ENCODE results near the gene USP51.
"Not testable (repeated sequence)": the region's sequence is repeated elsewhere in the genome, so short reads cannot be mapped to it uniquely, and the experiment has no call there.

Gene USP51

DNA sequence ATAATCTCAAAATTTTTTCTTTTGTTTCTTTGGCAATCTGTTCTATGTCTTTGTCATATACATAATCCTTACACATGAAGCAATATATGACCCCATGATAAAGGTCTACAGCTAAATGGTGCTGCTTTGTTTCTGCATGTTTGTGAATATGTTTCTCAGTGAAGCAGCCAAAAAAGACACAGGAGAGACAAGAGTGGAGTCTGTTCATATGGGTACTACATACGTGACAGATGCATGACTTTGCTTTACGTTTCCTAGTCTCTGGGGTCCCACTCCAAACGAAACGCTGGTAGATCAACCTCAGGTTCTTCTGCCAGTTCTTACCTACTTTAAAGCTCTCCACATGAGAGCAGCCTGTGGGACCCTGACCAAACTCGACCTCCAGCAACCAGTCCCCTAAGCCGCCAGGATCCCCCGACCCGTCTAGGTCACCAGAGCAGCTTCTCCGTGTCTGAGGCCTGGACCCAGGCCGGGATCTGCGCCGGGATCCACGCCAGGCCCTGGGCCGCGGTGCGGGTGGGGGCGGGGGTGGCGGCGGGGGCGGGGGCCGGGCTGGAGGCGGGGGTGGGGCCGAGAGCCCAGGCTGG is 1.5 kb downstream of the USP51 start:
- H3K36me3 Mint-ChIP-seq (ENCODE audit: low read depth), result peaks cover 14% of the 10 kb centered on the region

DNA sequence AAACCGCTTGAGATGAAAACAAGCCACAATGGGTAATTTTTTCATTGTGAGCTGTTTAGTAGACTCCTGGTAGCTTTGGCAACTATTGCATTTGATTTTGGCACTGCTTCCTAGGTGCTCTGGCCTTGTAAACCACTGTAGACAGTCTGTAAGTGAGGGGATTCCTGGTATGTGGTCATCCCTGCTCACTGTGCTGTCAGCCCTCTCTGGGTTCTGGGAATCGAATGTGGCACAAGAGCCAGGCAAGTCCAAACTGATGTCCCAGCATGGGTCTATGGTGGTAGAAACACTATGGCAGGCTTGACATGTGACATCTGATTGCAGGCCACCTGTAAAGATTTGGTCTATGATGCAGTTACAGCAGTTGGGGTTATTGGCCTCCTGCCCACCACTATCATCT is 2.5 kb downstream of the USP51 start:
- intact Hi-C loops (cut with micrococcal nuclease), result no loop called here
- peaks cover 14% of the 10 kb centered on the region for H3K36me3 Mint-ChIP-seq (ENCODE audit: low read depth)
- peaks cover 15% of the 10 kb centered on the region for H3K4me1 Mint-ChIP-seq (ENCODE audit: low read depth)
- H3K27me3 Mint-ChIP-seq, result peaks cover 2% of the 10 kb centered on the region
- H3K9me3 Mint-ChIP-seq, result no peaks in the 10 kb centered on the region
- H3K4me3 Mint-ChIP-seq, result no peak overlapping the region
- no peak overlapping the region for H3K27ac Mint-ChIP-seq

More for the DNA sequence above, 1.5 kb downstream of the USP51 start:
- peaks cover 2% of the 10 kb centered on the region for H3K27me3 Mint-ChIP-seq
- peak overlapping the region; percentile 95 for H3K4me3 Mint-ChIP-seq
- peak overlapping the region; percentile 99 for H3K27ac Mint-ChIP-seq
- H3K9me3 Mint-ChIP-seq, result no peaks in the 10 kb centered on the region
- intact Hi-C loops (cut with micrococcal nuclease), result no loop called here
- H3K4me1 Mint-ChIP-seq (ENCODE audit: low read depth), result peaks cover 14% of the 10 kb centered on the region

- Mint-ChIP-seq H3K9me3 (no peaks in the 10 kb centered on the region), H3K4me3 (no peak overlapping the region), H3K36me3 (ENCODE audit: low read depth) (peaks cover 14% of the 10 kb centered on the region), H3K27ac (no peak overlapping the region), H3K27me3 (peaks cover 2% of the 10 kb centered on the region), H3K4me1 (ENCODE audit: low read depth) (peaks cover 19% of the 10 kb centered on the region)
- intact Hi-C loops (cut with micrococcal nuclease), result no loop called here
Observed at GRCh38 chrX:55486736-55487135, 2.9 kb downstream of the USP51 start.

DNA sequence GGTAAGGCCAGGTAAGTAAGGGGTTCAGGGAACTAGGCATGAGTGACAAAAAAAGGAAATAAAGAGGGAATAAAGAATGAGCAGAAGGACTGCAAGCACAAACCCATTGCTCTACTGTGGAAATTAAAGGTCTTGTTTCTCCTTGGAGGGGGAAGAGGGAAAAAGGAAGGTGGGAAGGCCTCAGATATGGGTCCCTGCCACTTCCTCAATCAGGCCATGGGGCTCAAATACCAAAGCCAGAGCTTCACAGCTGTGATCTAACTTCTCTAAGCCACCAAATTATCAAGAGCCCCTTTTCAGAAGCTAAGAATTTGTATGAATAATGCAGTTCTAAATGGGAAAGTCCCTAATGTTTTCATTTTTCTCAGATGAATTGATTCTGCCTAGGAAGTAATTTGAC is 4.7 kb downstream of the USP51 start:
- no peak overlapping the region for H3K27ac Mint-ChIP-seq
- H3K9me3 Mint-ChIP-seq, result no peaks in the 10 kb centered on the region
- peaks cover 14% of the 10 kb centered on the region for H3K36me3 Mint-ChIP-seq (ENCODE audit: low read depth)
- peaks cover 2% of the 10 kb centered on the region for H3K27me3 Mint-ChIP-seq
- intact Hi-C loops (cut with micrococcal nuclease), result no loop called here
- peaks cover 18% of the 10 kb centered on the region for H3K4me1 Mint-ChIP-seq (ENCODE audit: low read depth)
- no peak overlapping the region for H3K4me3 Mint-ChIP-seq

GRCh38 chrX:55480390-55481062 is 9.1 kb downstream of the USP51 start:
- H3K4me1 Mint-ChIP-seq (ENCODE audit: low read depth), result peaks cover 11% of the 10 kb centered on the region
- H3K9me3 Mint-ChIP-seq, result no peaks in the 10 kb centered on the region
- no peaks in the 10 kb centered on the region for H3K36me3 Mint-ChIP-seq (ENCODE audit: low read depth)
- no peaks in the 10 kb centered on the region for H3K27me3 Mint-ChIP-seq
- intact Hi-C loops (cut with micrococcal nuclease), result no loop called here
- H3K4me3 Mint-ChIP-seq, result no peak overlapping the region
- no peak overlapping the region for H3K27ac Mint-ChIP-seq

DNA sequence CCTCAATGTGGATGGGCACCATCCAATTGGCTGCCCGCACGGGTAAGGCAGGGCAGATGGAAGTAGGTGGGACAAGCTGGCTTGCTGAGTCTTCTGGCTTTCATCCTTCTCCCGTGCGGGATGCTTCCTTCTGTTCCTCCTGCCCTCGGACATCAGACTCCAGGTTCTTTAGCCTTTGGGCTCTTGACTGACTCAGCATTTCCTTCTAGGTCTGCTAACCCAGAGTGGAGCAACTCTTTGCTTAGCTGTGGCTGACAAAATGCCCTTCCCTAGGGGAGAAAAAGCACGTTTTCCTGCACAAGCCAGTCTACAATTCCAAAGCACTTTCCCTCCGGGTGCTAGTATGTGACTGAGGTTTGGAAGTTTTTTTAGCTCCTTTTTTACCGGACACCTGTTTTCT is 9.7 kb downstream of the USP51 start:
- H3K27me3 Mint-ChIP-seq; H3K27ac Mint-ChIP-seq; H3K36me3 Mint-ChIP-seq (ENCODE audit: low read depth); H3K9me3 Mint-ChIP-seq; intact Hi-C loops (cut with micrococcal nuclease); H3K4me3 Mint-ChIP-seq: not testable (repeated sequence)
- peaks cover 10% of the 10 kb centered on the region for H3K4me1 Mint-ChIP-seq (ENCODE audit: low read depth)

- H3K4me1 Mint-ChIP-seq (ENCODE audit: low read depth); H3K27me3 Mint-ChIP-seq; H3K4me3 Mint-ChIP-seq; H3K36me3 Mint-ChIP-seq (ENCODE audit: low read depth); H3K9me3 Mint-ChIP-seq; H3K27ac Mint-ChIP-seq; intact Hi-C loops (cut with micrococcal nuclease): not testable (repeated sequence)
Observed at GRCh38 chrX:55465791-55466190, 23.9 kb downstream of the USP51 start.

GRCh38 chrX:55465108-55465507 is 24.5 kb downstream of the USP51 start:
- intact Hi-C loops (cut with micrococcal nuclease); H3K4me1 Mint-ChIP-seq (ENCODE audit: low read depth); H3K27me3 Mint-ChIP-seq; H3K27ac Mint-ChIP-seq; H3K4me3 Mint-ChIP-seq; H3K9me3 Mint-ChIP-seq; H3K36me3 Mint-ChIP-seq (ENCODE audit: low read depth): not testable (repeated sequence)

DNA sequence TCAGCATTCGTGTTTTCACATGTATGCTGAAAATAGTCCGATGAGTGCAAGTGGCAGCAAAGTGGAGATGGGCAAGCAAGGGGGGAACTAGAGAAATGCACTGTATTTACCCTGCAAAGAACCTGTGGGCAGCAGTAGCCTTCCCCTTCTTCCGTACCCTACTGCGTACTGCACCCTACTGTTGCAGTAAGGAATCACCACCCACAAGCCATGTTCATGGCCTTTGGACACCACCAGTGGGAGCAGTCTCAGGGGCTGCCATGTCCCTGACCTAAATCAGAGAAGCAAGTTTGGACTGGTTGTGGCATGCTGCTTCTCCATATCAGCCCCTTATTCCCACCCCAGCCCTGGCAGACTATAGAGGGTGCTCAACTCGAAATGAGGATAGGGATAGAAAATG is 25.6 kb downstream of the USP51 start:
- H3K27ac Mint-ChIP-seq; H3K36me3 Mint-ChIP-seq (ENCODE audit: low read depth); H3K9me3 Mint-ChIP-seq; intact Hi-C loops (cut with micrococcal nuclease); H3K4me3 Mint-ChIP-seq; H3K4me1 Mint-ChIP-seq (ENCODE audit: low read depth); H3K27me3 Mint-ChIP-seq: not testable (repeated sequence)

- H3K9me3 Mint-ChIP-seq; intact Hi-C loops (cut with micrococcal nuclease); H3K4me1 Mint-ChIP-seq (ENCODE audit: low read depth); H3K27ac Mint-ChIP-seq; H3K36me3 Mint-ChIP-seq (ENCODE audit: low read depth); H3K27me3 Mint-ChIP-seq; H3K4me3 Mint-ChIP-seq: not testable (repeated sequence)
Observed at GRCh38 chrX:55459926-55460325, 29.7 kb downstream of the USP51 start.

- H3K4me1 Mint-ChIP-seq (ENCODE audit: low read depth); H3K36me3 Mint-ChIP-seq (ENCODE audit: low read depth); intact Hi-C loops (cut with micrococcal nuclease); H3K9me3 Mint-ChIP-seq; H3K27ac Mint-ChIP-seq; H3K27me3 Mint-ChIP-seq; H3K4me3 Mint-ChIP-seq: not testable (repeated sequence)
Observed at GRCh38 chrX:55459426-55459825, 30.2 kb downstream of the USP51 start.

DNA sequence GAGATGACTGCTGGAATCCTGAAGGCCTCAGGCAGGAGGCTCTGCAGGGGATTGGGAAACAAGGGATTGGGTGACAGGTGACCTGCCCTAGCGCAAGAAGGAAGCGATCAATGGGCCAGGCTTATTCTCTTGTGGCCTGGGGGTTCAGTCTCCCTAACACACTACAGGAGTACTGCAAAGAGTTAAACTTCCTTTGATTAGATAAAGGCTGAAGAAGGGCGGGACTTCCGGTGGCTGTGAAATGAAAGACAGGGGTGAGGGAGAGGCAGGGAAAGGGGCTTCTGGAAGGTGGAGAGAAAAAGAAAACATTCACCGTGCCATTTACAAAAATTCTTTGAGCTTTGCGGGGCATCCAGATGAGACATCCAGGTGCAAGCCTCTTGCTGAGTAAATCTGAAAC is 33.9 kb downstream of the USP51 start:
- H3K4me3 Mint-ChIP-seq; H3K27ac Mint-ChIP-seq; intact Hi-C loops (cut with micrococcal nuclease); H3K36me3 Mint-ChIP-seq (ENCODE audit: low read depth); H3K27me3 Mint-ChIP-seq; H3K9me3 Mint-ChIP-seq: not testable (repeated sequence)
- H3K4me1 Mint-ChIP-seq (ENCODE audit: low read depth), result peaks cover 14% of the 10 kb centered on the region

- Mint-ChIP-seq H3K9me3 (no peaks in the 10 kb centered on the region), H3K27me3 (no peaks in the 10 kb centered on the region), H3K4me1 (ENCODE audit: low read depth) (peaks cover 14% of the 10 kb centered on the region), H3K36me3 (ENCODE audit: low read depth) (no peaks in the 10 kb centered on the region), H3K27ac (peak overlapping the region; percentile 77), H3K4me3 (peak overlapping the region; percentile 80)
- intact Hi-C loops (cut with micrococcal nuclease), result no loop called here
Observed at GRCh38 chrX:55452833-55453124, 36.9 kb downstream of the USP51 start.

DNA sequence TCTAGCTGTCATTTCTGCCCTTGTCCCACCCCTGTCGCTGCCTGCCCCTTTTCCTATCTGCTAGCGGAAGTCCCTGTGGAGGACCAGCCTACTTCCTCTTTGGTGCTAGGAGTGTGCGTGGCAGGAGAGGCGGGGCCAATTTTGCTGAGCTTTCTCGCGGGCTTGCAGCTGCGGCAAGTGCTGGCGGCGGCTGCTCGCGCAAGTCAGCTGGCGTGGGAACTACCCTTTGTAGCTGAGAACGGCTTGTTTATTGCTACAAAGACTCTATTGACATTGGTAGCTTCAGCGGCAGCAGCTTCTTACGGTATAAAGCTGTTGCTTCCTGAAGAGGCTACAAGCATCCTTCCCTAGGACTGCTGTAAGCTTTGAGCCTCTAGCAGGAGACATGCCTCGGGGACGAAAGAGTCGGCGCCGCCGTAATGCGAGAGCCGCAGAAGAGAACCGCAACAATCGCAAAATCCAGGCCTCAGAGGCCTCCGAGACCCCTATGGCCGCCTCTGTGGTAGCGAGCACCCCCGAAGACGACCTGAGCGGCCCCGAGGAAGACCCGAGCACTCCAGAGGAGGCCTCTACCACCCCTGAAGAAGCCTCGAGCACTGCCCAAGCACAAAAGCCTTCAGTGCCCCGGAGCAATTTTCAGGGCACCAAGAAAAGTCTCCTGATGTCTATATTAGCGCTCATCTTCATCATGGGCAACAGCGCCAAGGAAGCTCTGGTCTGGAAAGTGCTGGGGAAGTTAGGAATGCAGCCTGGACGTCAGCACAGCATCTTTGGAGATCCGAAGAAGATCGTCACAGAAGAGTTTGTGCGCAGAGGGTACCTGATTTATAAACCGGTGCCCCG is 37.4 kb downstream of the USP51 start, which contains the start of gene MAGEH1:
MAGEH1 (plus strand) TSS at position 138 of the 843 bp plus-strand sequence; CDS start at position 386, 248 bp downstream.
- H3K9me3 Mint-ChIP-seq, result no peaks in the 10 kb centered on the region
- peak within 1 kb of the TSS; percentile 77 for H3K27ac Mint-ChIP-seq
- peaks cover 14% of the 10 kb centered on the region for H3K4me1 Mint-ChIP-seq (ENCODE audit: low read depth)
- H3K27me3 Mint-ChIP-seq, result no peaks in the 10 kb centered on the region
- H3K36me3 Mint-ChIP-seq (ENCODE audit: low read depth), result no peaks in the 10 kb centered on the region
- H3K4me3 Mint-ChIP-seq, result peak within 1 kb of the TSS; percentile 80
- intact Hi-C loops (cut with micrococcal nuclease), result no loop called here

Measured in dendritic cell treated with granulocyte-macrophage colony-stimulating factor and Interleukin-4, amounts not matched to agents 40 ng/mL and 50 ng/mL, for 4 days (primary cell).